ENCODE results near the gene TNFAIP8. TPM values are rescaled to one million over a fixed set of nuclear protein-coding genes. Genes with fewer than 3 reads are reported as not detected.

TNFAIP8 gene
- total and polyA plus RNA-seq, 10 of the 15 experiments (the other 5 are each of a cell fraction or from before 2014, with no cell fraction given) = 124 to 324 (median 177) TPM

- Histone ChIP-seq H4K20me1 (ENCODE audit: control insufficient read depth, insufficient read depth) (no peaks in the 10 kb centered on the region), H2AFZ (ENCODE audit: control insufficient read depth, low read depth, low read length) (no peak overlapping the region), H3K36me3 (ENCODE audit: control insufficient read depth in 2 of 2, insufficient read depth in 2 of 2, low read length in 1 of 2) (peaks cover 0 to 3% of the 10 kb centered on the region in 2 experiments; a peak in 2 of 4 replicates), H3K9me3 (replicated peaks; ENCODE audit: control insufficient read depth, insufficient read depth, low read length) (no peaks in the 10 kb centered on the region), H3K4me1 (ENCODE audit: control insufficient read depth, insufficient read depth, low read length) (peaks cover 46% of the 10 kb centered on the region), H3K27ac (ENCODE audit: control insufficient read depth, insufficient read depth) (peak overlapping the region; percentile 100), H3K9ac (ENCODE audit: control insufficient read depth, insufficient read depth, low read length) (no peak overlapping the region), H3K4me2 (ENCODE audit: control insufficient read depth, insufficient read depth) (peak overlapping the region; percentile 99), H3K4me3 (no peak overlapping the region; the same call in 1 of the 2 replicates), H3K27me3 (replicated peaks in 1 of 2; ENCODE audit: control insufficient read depth in 2 of 2, insufficient read depth in 2 of 2, low read length in 1 of 2) (no peaks in the 10 kb centered on the region), H3K79me2 (ENCODE audit: control insufficient read depth, insufficient read depth, low read length) (peaks cover 92% of the 10 kb centered on the region)
- intact Hi-C loops (cut with micrococcal nuclease; ENCODE audit: unreplicated experiment) (loop anchor here (10.0 kb wide), 1 partner anchor 307 kb away; no protein-coding TSS in a partner anchor), in situ Hi-C loops (cut with MboI) (no loop called here)
- SMC1A ChIA-PET (ENCODE audit: uncharacterized antibody, unreplicated experiment) = interaction anchor here (1.0 to 34.8 kb wide), 10 partner anchors 11 to 103 kb away, joined by 3 to 1117 read pairs (median 35); partner anchors contain the start of gene TNFAIP8
- RAD21 ChIA-PET (ENCODE audit: unreplicated experiment) = interaction anchor here (1.7 to 18.7 kb wide), 6 partner anchors 9 to 103 kb away, joined by 5 to 501 read pairs (median 50); partner anchors contain the start of gene TNFAIP8
- CTCF ChIA-PET = interaction anchor here (0.7 to 20.3 kb wide), 7 partner anchors 8 to 103 kb away, joined by 3 to 261 read pairs (median 61); partner anchors contain the start of gene TNFAIP8
- BruUV-seq (replicated peaks) = no TSS peak
- FAIRE-seq = no peak
- no peak for ATAC-seq
- DNase-seq (ENCODE audit: low read depth, low spot score) = no peak
- 60% methylated on average over 3 of the region's 3 CpGs for WGBS (ENCODE audit: insufficient coverage, insufficient replicate concordance, low lambda C conversion rate, missing lambda C conversion rate)
- POLR2A ChIA-PET = interaction anchor here (1.0 to 20.9 kb wide), 7 partner anchors 8 to 261 kb away, joined by 3 to 657 read pairs (median 6); partner anchors contain the start of genes DMXL1 and TNFAIP8
- TF ChIP-seq SIN3A (IDR thresholded peaks at IDR 0.05; ENCODE audit: low read depth, low read length) (no peak), MTA3 (IDR thresholded peaks at IDR 0.05; ENCODE audit: borderline replicate concordance, low read length) (no peak), YBX1 (IDR thresholded peaks at IDR 0.05) (no peak), NKRF (conservative IDR thresholded peaks at IDR 0.05) (no peak), DPF2 (IDR thresholded peaks at IDR 0.05) (no peak), RAD21 (IDR thresholded peaks at IDR 0.05; ENCODE audit: insufficient read depth, low read depth, low read length) (no peak), ZNF687 (IDR thresholded peaks at IDR 0.05) (no peak), MXI1 (IDR thresholded peaks at IDR 0.05; ENCODE audit: low read depth, low read length) (no peak), CHD1 (IDR thresholded peaks at IDR 0.05; ENCODE audit: low read depth, low read length) (no peak), BCLAF1 (IDR thresholded peaks at IDR 0.05) (no peak), POLR2A (IDR thresholded peaks at IDR 0.05; ENCODE audit: low read depth, low read length) (no peak), NRF1 (conservative IDR thresholded peaks at IDR 0.05; ENCODE audit: low read depth, low read length) (no peak), GATAD2B (conservative IDR thresholded peaks at IDR 0.05; ENCODE audit: low read depth) (no peak), ZNF24 (IDR thresholded peaks at IDR 0.05) (no peak), KAT2A (conservative IDR thresholded peaks at IDR 0.05; ENCODE audit: control insufficient read depth, low read depth, low read length) (no peak), NFIC (IDR thresholded peaks at IDR 0.05; ENCODE audit: low read depth, low read length) (no peak), SMC3 (IDR thresholded peaks at IDR 0.05; ENCODE audit: borderline replicate concordance, low read length) (no peak)
These were observed 24.2 kb upstream of the TNFAIP8 start for GRCh38 chr5:119331566-119332095.

Measured in GM12878 (cell line).